HG03280 (cell line): ENCODE data around the gene USP31.
"Not testable (repeated sequence)": the region's sequence is repeated elsewhere in the genome, so short reads cannot be mapped to it uniquely, and the experiment has no call there.

Experiments
- ATAC-seq: cut with Tn5 transposase; IDR thresholded peaks from one replicate; pipeline ENCODE4 v1.9.1; 2021; ENCODE audit warnings: mild to moderate bottlenecking, moderate library complexity; ENCODE audit not compliant: unreplicated experiment

USP31 gene

DNA sequence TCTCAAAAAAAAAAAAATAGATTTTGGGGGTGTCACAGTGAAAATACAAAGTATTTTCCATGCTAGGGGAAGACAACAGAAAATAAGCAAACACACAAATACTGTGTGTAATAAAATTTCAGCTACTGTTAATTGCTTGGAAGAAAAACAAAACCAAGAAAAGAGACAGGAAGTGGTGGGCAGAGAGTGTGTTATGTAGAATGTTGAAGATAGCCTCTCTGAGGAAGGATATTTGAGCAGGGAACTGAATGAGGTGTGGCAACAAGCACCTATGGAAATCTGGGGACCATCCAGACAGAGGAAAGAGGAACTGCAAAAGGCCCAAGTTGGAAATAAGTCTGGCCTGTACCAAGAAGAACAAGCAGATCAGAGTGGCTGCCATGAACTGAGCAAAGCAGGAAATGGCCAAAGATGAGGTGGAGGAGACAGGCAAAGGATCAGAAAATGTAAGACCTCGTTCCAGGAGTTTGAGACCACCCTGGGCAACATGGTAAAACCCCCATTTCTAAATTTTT lies 7.8 kb upstream of the USP31 start:
- ATAC-seq: no peak

DNA sequence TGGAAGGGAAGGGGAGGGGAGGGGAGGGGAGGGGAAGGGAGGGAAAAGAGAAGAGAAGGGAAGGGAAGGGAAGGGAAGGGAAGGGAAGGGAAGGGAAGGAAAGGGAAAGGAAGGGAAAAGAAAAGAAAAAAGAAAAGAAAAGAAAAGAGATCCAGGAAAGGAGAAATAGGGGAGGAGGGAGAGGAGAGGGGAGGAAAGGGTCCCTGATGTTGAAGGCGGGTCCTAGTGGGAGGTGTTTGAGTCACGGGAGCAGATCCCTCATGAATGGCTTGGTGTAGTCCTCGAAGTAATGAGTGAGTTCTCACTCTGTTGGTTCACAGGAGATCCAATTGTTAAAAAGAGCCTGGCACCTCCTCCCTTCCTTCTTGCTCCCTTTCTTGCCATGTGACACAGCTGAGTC lies 6.9 kb upstream of the USP31 start:
- ATAC-seq: no peak

- no peak for ATAC-seq
These were observed 6.3 kb upstream of the USP31 start for GRCh38 chr16:23155445-23156049.

DNA sequence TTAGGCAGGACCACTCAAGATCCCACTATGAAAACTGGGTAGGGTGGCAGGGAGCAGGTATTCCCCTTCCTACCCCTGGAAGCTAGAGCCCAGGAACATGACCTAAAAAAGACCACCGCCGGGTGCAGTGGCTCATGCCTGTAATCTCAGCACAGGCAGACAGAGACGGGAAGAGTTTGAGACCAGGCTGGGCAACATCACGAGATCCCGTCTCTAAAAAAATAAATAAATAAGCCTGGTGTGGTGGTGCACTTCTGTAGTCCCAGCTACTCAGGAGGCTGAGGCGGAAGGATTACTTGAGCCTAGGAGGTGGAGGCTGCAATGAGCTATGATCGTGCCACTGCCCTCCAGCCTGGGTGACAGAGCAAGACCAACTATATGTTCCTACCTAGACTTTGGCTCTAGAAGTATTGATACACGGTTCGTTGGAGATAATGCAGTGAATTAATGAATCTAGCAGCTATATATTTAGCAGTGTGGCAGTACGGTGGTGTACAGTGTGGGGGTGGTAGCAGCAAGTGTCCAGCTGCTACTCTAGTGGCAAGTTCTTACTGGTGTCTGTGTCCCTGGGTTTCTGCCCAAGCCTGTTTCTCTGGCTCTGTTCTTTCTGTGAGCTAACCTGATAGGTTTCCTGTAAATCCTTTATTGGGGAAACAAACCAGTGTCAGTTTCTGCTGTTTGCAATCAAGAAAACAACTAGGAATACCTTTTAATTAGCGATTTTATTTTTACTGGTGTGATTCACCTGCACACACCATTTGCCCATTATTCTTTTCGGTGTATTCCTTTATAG lies 3.3 kb upstream of the USP31 start:
- ATAC-seq: no peak

DNA sequence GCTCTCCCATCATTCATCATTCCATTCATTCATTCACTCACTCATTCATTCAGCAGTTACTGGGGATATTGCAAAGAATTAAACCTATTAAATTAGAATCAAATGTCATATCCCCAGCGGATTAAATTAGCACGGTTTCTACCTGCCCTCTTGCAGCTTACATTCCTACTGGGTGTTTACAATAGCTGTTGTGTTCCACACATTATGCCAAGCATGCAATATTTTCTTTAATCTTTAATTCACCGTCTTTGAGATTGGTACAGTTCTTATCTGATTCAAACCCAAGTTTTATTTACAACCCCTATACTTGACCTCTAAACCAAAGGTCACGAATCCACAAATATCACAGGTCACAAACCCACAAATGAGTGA lies 727 bp upstream of the USP31 start:
- no peak for ATAC-seq

DNA sequence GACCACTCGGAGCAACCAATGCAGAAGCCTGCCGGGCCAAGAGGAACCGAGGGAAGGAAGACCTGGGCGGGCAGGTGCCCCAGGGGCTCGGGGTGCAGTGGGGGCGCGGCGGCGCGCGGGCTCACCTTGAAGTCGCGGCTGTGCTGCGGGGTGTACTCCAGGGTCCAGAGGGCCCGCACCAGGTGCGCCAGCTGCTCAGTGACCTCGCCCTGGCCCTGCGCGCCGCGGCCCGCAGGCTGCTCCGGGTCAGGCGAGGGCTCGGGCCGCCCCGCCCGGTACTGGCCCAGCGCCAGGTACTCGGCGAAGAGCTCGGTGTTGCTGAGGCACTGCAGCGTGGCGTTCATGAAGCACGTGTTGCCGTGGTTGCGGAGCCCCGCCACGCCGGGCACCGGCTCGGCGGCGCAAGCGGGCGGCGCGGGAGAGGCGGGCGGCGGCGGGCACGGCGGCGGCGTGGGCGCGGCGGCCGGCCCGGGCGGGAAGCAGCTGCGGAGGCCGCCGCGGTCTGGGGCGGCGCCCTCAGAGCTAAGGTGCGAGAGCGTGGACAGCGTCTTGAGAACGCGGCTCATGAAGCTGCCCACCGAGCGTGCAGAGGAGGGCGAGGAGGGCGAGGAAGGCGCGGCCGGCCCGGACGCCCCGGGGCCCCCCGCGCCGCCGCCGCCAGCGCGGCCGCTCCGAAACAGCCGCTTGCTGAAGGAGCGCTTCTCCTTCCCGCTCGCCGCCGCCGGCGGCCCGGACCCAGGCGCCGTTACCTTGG lies 562 bp downstream of the USP31 start:
- ATAC-seq: peak; percentile 39

- no peak for ATAC-seq
These were observed 1.1 kb downstream of the USP31 start for GRCh38 chr16:23148166-23148512.

DNA sequence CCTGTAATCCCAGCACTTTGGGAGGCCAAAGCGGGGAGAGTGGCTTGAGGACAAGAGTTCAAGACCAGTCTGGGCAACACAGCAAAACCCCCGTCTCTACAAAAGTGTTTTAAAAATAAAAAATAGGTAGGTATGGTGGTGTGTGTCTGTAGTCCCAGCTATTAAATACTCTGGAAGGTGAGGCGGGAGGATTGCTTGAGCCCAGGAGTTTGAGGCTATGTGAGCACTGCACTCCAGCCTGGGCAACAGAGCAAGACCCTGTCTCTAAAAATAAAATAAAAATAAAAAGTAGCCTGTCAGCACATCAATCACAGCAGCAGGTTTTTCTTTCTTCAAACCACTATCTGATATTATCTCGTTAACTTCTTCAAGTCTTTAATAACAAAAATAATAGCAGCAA lies 1.6 kb downstream of the USP31 start:
- ATAC-seq: no peak

- ATAC-seq: no peak
These were observed 2.2 kb downstream of the USP31 start for GRCh38 chr16:23146877-23147601.

- ATAC-seq: no peak
These were observed 3.6 kb downstream of the USP31 start for GRCh38 chr16:23145608-23146007.

GRCh38 chr16:23145186-23145585 lies 4.1 kb downstream of the USP31 start:
- ATAC-seq: no peak

- not testable (repeated sequence) for ATAC-seq
These were observed 4.9 kb downstream of the USP31 start for GRCh38 chr16:23144393-23144792.

DNA sequence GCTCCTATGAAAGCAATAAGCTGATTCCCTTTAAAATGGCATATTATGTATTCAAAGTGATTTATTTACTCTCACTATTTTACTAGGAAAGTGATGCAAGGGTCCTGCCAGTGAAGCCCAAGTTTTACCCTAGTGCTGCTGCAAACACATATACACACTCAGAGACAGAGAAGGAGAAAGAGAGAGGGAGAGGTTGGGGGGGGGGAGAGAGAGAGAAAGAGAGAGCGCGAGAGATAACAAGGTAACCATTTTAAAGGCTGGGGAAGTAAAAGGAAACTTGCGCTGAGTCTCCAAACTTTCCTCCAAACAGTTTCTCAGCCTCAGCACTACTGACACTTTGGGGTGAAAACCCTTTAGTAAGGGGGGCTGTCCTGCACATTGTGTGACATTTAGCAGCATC lies 5.9 kb downstream of the USP31 start:
- no peak for ATAC-seq

GRCh38 chr16:23141959-23142740 lies 7.1 kb downstream of the USP31 start:
- ATAC-seq: no peak

DNA sequence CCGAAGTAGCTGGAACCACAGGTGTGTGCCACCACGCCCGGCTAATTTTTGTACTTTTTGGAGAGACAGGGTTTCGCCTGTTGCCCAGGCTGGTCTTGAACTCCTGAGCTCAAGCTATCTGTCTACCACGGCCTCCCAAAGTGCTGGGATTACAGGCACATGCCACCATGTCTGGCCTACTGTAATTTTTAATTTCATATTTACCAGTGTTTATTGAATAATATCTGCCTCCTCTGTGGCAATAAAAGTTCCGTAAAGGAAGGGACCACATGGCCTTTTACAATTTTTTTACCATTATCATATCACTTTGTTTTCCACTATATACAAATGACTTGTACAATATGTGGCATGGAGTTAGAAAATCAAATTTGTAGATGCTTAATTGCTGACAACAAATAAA lies 7.8 kb downstream of the USP31 start:
- ATAC-seq: no peak

DNA sequence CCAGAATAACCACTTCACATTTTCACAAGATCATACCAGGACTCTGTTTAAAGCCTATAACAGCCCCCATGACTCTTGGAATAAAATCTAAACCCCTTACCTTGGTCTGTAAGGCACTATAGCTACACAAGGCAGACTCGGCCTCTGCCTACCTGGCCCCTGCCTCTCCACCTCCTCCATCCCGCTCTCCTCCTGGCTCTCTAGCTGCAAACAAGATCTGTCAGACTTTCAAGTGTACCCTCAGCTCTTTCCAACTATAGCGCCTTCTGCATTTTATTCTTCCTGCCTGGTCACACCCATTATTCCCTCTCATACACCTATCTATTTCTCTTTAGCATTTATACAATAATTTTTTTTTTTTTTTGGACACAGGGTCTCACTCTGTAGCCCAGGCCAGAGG lies 8.2 kb downstream of the USP31 start:
- no peak for ATAC-seq

DNA sequence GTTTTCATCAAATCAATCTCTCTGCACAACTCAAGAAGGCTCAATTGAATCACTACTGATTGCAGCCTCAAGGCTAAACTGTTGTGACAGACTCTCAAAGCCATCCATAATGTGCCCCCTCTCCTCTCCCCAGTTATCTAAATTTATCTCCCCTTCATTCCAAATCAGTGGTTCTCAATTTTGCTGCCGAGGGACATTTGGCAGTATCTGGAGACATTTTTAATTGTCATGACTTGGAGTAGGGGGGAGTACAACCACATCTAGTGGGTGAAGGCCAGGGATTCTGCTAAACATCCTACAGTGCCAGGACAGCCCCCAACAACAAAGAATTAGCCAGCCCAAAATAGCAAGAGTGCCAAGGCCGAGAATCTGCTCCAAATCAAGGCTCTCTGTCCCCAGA lies 9.1 kb downstream of the USP31 start:
- ATAC-seq: no peak

DNA sequence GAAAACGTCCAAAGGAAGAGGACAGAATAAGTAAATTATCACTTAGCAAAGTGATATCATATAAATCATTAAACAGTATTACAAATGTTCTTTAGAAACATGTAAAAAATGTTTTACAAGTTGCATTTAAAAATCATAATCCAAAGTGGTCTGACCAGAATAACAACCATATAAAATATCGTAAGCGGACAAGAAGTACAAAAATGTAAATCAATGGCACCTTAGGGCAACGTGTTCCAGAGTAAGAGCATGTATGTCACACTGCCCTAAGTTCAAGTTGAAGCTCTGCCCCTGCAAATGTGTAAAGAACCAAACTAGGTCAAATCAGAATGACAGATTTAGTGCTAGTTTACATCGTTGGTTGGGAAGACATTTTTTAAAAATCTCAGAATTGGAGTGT lies 11.4 kb downstream of the USP31 start:
- ATAC-seq: no peak

GRCh38 chr16:23137256-23137655 lies 12.0 kb downstream of the USP31 start:
- no peak for ATAC-seq

DNA sequence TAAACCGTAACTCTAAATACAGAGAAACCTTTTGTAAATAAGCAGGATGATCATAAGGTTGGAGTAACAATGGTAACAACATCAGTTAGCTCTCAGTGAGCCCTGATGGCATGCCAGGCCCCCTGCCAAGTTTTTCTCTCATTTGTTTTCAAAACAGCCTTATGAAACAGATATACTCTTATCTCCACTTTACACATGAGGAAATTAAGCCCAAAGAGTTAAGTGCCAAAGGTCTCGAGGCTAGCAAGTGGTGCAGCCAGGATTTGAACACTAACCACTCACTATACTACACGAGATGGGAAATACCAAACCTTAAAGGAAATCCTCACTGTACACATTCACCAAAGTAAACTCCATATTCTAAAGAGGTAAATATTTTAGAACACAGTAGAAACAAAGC lies 15.0 kb downstream of the USP31 start:
- ATAC-seq: no peak
